SK-N-SH (cell line): ENCODE data around the gene MEF2A.

Experiments used
- CTCF ChIP-seq: fragments of 200-600 bp; sonication (generic); IDR thresholded peaks from 2 replicates; pipeline ENCODE4 v1.6.1; 2017; ENCODE audit warnings: antibody characterized with exemption, mild to moderate bottlenecking, moderate library complexity
- EP300 ChIP-seq, 2 experiments: IDR thresholded peaks; 2 replicates each; pipeline versions ENCODE4 v1.4.0 to v1.6.1; 2012; ENCODE audit warnings: borderline replicate concordance in 1 of 2, low read depth in 1 of 2, low read length in 1 of 2
- FOSL2 ChIP-seq: IDR thresholded peaks from 2 replicates; pipeline ENCODE4 v1.4.0; 2012; ENCODE audit warnings: low read depth, mild to moderate bottlenecking, moderate library complexity, borderline replicate concordance
- GABPA ChIP-seq: IDR thresholded peaks from 2 replicates; pipeline ENCODE4 v1.4.0; 2012; ENCODE audit warnings: low read depth, mild to moderate bottlenecking
- GATA2 ChIP-seq: sonication (generic); formaldehyde crosslinking; IDR thresholded peaks from 2 replicates; pipeline ENCODE4 v1.5.0; 2020; ENCODE audit warnings: mild to moderate bottlenecking, missing genetic modification reagents
- MAX ChIP-seq: IDR thresholded peaks from 2 replicates; pipeline ENCODE4 v1.4.0; 2012; ENCODE audit warnings: low read depth
- MEF2A ChIP-seq: IDR thresholded peaks from 2 replicates; pipeline ENCODE4 v1.4.0; 2012; ENCODE audit warnings: low read depth, borderline replicate concordance
- NRF1 ChIP-seq: IDR thresholded peaks from 2 replicates; pipeline ENCODE4 v1.6.1; 2012; ENCODE audit warnings: low read depth, mild to moderate bottlenecking, low read length
- SMC3 ChIP-seq: IDR thresholded peaks from 2 replicates; pipeline ENCODE4 v1.6.1; 2012; ENCODE audit warnings: low read depth, low read length, improper control_type of control experiment

GRCh38 chr15:99537344-99537743 lies 28.4 kb upstream of the MEF2A start:
- TF ChIP-seq SMC3 = no peak
- no peak for TF ChIP-seq GATA2
- no peak for TF ChIP-seq EP300 (IDR thresholded peaks at IDR 0.05; ENCODE audit: borderline replicate concordance in 1 of 2, low read depth in 1 of 2, low read length in 1 of 2)
- no peak for TF ChIP-seq CTCF
- no peak for TF ChIP-seq MEF2A
- no peak for TF ChIP-seq GABPA
- no peak for TF ChIP-seq NRF1
- no peak for TF ChIP-seq FOSL2
- no peak for TF ChIP-seq MAX
